Ishikawa (cell line): ENCODE data around the gene POLR2E.

Source experiments
- CREB1 ChIP-seq: IDR thresholded peaks from 2 replicates; pipeline ENCODE4 v1.6.1; 2012; ENCODE audit warnings: low read depth
- EGR1 ChIP-seq: IDR thresholded peaks from 2 replicates; pipeline ENCODE4 v1.6.1; 2012
- EP300 ChIP-seq: IDR thresholded peaks from 2 replicates; pipeline ENCODE4 v1.6.1; 2012; ENCODE audit warnings: borderline replicate concordance
- FOXM1 ChIP-seq: IDR thresholded peaks from 2 replicates; pipeline ENCODE4 v1.6.1; 2012; ENCODE audit warnings: low read depth, borderline replicate concordance
- MAX ChIP-seq: IDR thresholded peaks from 2 replicates; pipeline ENCODE4 v1.6.1; 2012
- TAF1 ChIP-seq: IDR thresholded peaks from 2 replicates; pipeline ENCODE4 v1.6.1; 2012; ENCODE audit warnings: low read depth, mild to moderate bottlenecking
- TCF12 ChIP-seq: IDR thresholded peaks from 2 replicates; pipeline ENCODE4 v1.6.1; 2012; ENCODE audit warnings: low read depth
- TF ChIP-seq, protein P1 (sequence below): IDR thresholded peaks from 2 replicates; pipeline ENCODE4 v1.6.1; 2012; ENCODE audit warnings: low read depth, mild to moderate bottlenecking
- TF ChIP-seq, protein P2 (sequence below): IDR thresholded peaks from 2 replicates; pipeline ENCODE4 v1.6.1; 2012

- TF ChIP-seq EP300, result no peak
- no peak for TF ChIP-seq EGR1
- TF ChIP-seq CREB1, result no peak
- TF ChIP-seq FOXM1, result no peak
- no peak for TF ChIP-seq TCF12
- TF ChIP-seq, protein P1, sequence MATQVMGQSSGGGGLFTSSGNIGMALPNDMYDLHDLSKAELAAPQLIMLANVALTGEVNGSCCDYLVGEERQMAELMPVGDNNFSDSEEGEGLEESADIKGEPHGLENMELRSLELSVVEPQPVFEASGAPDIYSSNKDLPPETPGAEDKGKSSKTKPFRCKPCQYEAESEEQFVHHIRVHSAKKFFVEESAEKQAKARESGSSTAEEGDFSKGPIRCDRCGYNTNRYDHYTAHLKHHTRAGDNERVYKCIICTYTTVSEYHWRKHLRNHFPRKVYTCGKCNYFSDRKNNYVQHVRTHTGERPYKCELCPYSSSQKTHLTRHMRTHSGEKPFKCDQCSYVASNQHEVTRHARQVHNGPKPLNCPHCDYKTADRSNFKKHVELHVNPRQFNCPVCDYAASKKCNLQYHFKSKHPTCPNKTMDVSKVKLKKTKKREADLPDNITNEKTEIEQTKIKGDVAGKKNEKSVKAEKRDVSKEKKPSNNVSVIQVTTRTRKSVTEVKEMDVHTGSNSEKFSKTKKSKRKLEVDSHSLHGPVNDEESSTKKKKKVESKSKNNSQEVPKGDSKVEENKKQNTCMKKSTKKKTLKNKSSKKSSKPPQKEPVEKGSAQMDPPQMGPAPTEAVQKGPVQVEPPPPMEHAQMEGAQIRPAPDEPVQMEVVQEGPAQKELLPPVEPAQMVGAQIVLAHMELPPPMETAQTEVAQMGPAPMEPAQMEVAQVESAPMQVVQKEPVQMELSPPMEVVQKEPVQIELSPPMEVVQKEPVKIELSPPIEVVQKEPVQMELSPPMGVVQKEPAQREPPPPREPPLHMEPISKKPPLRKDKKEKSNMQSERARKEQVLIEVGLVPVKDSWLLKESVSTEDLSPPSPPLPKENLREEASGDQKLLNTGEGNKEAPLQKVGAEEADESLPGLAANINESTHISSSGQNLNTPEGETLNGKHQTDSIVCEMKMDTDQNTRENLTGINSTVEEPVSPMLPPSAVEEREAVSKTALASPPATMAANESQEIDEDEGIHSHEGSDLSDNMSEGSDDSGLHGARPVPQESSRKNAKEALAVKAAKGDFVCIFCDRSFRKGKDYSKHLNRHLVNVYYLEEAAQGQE, result no peak
- TF ChIP-seq MAX, result no peak
- TF ChIP-seq, protein P2, sequence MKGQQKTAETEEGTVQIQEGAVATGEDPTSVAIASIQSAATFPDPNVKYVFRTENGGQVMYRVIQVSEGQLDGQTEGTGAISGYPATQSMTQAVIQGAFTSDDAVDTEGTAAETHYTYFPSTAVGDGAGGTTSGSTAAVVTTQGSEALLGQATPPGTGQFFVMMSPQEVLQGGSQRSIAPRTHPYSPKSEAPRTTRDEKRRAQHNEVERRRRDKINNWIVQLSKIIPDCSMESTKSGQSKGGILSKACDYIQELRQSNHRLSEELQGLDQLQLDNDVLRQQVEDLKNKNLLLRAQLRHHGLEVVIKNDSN, result no peak
- TF ChIP-seq TAF1, result no peak
Observed at GRCh38 chr19:1101337-1101698, 6.1 kb upstream of the POLR2E start.
